Thyroid gland (tissue), 4 donors: ENCODE data around the gene EEF1A2.

Source experiments
- POLR2A ChIP-seq, 2 donors: fragments of 450-650 bp; IDR thresholded peaks; one replicate each; pipeline ENCODE4 v1.6.1; 2017; ENCODE audit warnings: antibody characterized with exemption in 2 of 2, mild to moderate bottlenecking in 2 of 2, moderate library complexity in 1 of 2
- TF ChIP-seq, protein P1 (sequence below), 6 experiments: fragments of 200-600 bp in 3 of 6; fragments of 450-650 bp in 3 of 6; sonication (generic) in 3 of 6; IDR thresholded peaks; one replicate each; pipeline ENCODE4 v1.5.1; 2016 to 2019; ENCODE audit warnings: antibody characterized with exemption in 6 of 6, mild to moderate bottlenecking in 2 of 6, inconsistent platforms in 1 of 6, moderate library complexity in 1 of 6

DNA sequence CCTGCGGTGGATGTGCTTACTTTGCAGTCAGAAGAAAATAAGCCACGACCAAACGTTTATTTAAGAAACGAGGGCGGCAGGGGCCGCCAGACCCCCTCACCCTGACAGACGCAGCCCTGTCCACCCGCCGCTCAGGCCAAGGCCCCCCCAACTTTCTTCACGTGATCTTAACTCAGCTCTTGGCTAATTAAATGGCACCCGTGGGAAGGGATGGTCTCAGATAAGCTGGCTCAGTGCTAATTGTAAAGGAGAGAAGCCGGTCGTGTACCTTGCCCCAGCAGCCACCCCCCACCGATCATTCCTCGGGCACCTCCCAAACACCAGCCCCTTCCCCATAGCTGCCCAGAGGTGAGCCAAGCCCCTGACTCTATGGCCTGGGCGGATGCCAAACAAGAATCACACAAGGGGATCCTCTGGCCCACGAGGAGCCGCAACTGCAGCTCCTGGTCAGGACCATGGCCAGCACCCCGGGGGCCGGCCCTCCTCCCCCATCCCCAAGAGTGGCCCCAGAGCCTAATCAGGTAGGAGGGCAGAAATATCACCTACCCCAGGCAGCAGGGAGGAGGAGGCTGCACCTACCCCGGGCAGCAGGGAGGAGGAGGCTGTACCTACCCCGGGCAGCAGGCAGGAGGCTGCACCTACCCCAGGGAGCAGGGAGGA lies 37.6 kb downstream of the EEF1A2 start:
- TF ChIP-seq, protein P1, sequence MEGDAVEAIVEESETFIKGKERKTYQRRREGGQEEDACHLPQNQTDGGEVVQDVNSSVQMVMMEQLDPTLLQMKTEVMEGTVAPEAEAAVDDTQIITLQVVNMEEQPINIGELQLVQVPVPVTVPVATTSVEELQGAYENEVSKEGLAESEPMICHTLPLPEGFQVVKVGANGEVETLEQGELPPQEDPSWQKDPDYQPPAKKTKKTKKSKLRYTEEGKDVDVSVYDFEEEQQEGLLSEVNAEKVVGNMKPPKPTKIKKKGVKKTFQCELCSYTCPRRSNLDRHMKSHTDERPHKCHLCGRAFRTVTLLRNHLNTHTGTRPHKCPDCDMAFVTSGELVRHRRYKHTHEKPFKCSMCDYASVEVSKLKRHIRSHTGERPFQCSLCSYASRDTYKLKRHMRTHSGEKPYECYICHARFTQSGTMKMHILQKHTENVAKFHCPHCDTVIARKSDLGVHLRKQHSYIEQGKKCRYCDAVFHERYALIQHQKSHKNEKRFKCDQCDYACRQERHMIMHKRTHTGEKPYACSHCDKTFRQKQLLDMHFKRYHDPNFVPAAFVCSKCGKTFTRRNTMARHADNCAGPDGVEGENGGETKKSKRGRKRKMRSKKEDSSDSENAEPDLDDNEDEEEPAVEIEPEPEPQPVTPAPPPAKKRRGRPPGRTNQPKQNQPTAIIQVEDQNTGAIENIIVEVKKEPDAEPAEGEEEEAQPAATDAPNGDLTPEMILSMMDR (IDR thresholded peaks at IDR 0.05): no peak
- no peak for TF ChIP-seq POLR2A (IDR thresholded peaks at IDR 0.05)
